Sigmoid colon (tissue), 4 donors: Measurements from ENCODE around the gene CCDC142.

Experiments
- CTCF ChIP-seq, 4 experiments: fragments of 450-650 bp in 3 of 4; fragments of 200-600 bp in 1 of 4; IDR thresholded peaks; one replicate each; pipeline ENCODE4 v1.5.1; 2016 to 2019; ENCODE audit warnings: antibody characterized with exemption in 4 of 4, mild to moderate bottlenecking in 3 of 4, moderate library complexity in 2 of 4
- POLR2AphosphoS5 ChIP-seq, 4 donors: sonication (generic); formaldehyde crosslinking; IDR thresholded peaks; one replicate each; pipeline ENCODE4 v1.6.1; 2017; ENCODE audit warnings: antibody characterized with exemption in 4 of 4

GRCh38 chr2:74472086-74472944, 10.5 kb downstream of the CCDC142 start, which contains the start of gene MRPL53:
- TF ChIP-seq CTCF (IDR thresholded peaks at IDR 0.05) = no peak
- TF ChIP-seq POLR2AphosphoS5 (IDR thresholded peaks at IDR 0.05) = peak; percentile 88 to 99 (median 96)
